Neural progenitor cell (in vitro differentiated cells): Measurements from ENCODE around the gene TCHH.

Experiments used
- EZH2 ChIP-seq: fragments of 200-600 bp; sonication (generic); IDR thresholded peaks from 2 replicates; pipeline ENCODE4 v1.6.1; 2017; ENCODE audit warnings: antibody characterized with exemption, mild to moderate bottlenecking, moderate library complexity
- TF ChIP-seq, protein P1 (sequence below): fragments of 200-600 bp; sonication (generic); IDR thresholded peaks from 2 replicates; pipeline ENCODE4 v1.5.1; 2017; ENCODE audit warnings: antibody characterized with exemption, mild to moderate bottlenecking

DNA sequence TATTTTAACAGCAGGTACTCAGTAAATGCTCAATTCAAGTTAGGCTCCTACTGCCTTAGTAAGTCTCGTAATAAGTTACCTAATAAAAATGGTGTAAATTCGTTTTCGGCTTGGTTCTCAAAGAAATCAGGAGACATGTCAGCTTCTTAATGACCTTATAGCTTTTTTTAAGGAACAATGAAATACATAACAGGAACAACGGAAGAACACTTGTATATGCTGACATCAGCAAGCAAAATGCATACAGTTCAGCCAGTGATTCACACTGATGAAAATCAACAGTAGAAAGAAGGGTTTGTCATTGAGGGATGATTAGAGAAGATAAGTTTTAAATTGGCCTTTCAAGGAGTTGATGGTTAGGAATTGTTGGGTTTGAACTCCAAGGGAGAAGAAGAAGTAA, 30.5 kb upstream of the TCHH start:
- TF ChIP-seq, protein P1, sequence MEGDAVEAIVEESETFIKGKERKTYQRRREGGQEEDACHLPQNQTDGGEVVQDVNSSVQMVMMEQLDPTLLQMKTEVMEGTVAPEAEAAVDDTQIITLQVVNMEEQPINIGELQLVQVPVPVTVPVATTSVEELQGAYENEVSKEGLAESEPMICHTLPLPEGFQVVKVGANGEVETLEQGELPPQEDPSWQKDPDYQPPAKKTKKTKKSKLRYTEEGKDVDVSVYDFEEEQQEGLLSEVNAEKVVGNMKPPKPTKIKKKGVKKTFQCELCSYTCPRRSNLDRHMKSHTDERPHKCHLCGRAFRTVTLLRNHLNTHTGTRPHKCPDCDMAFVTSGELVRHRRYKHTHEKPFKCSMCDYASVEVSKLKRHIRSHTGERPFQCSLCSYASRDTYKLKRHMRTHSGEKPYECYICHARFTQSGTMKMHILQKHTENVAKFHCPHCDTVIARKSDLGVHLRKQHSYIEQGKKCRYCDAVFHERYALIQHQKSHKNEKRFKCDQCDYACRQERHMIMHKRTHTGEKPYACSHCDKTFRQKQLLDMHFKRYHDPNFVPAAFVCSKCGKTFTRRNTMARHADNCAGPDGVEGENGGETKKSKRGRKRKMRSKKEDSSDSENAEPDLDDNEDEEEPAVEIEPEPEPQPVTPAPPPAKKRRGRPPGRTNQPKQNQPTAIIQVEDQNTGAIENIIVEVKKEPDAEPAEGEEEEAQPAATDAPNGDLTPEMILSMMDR: no peak
- no peak for TF ChIP-seq EZH2
